Gastroesophageal sphincter (tissue), 3 donors: ENCODE results near the gene MTG2.

Experiments
- CTCF ChIP-seq, 4 experiments: fragments of 200-600 bp in 2 of 4; fragments of 450-650 bp in 2 of 4; sonication (generic) in 1 of 4; IDR thresholded peaks; one replicate each; pipeline ENCODE4 v1.5.1; 2017 to 2019; ENCODE audit warnings: antibody characterized with exemption in 4 of 4, mild to moderate bottlenecking in 2 of 4, moderate library complexity in 2 of 4
- EP300 ChIP-seq: sonication (generic); formaldehyde crosslinking; IDR thresholded peaks from one replicate; pipeline ENCODE4 v1.6.1; 2017; ENCODE audit warnings: antibody characterized with exemption, mild to moderate bottlenecking
- POLR2A ChIP-seq, 2 donors: fragments of 450-650 bp; IDR thresholded peaks; one replicate each; pipeline ENCODE4 v1.6.1; 2017; ENCODE audit warnings: antibody characterized with exemption in 2 of 2, mild to moderate bottlenecking in 2 of 2, moderate library complexity in 1 of 2
- POLR2AphosphoS5 ChIP-seq: sonication (generic); formaldehyde crosslinking; IDR thresholded peaks from one replicate; pipeline ENCODE4 v1.6.1; 2017; ENCODE audit warnings: antibody characterized with exemption

DNA sequence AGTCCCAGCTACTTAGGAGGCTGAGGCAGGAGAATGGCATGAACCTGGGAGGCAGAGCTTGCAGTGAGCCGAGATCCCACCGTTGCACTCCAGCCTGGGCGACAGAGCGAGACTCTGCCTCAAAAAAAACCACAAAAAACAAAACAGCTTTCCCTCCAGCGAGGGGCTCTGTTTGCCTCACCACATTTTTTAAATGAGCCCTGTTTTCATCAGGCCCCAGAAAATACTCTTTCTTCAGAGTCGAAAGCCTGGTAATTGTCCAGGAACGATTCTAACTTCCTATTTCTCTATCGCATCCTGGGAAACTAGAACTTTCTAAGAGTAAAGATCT, 12.2 kb downstream of the MTG2 start:
- TF ChIP-seq CTCF (IDR thresholded peaks at IDR 0.05): no peak
- no peak for TF ChIP-seq POLR2A (IDR thresholded peaks at IDR 0.05)
- no peak for TF ChIP-seq POLR2AphosphoS5
- no peak for TF ChIP-seq EP300
